AG09309 (cell line): Measurements from ENCODE around the gene ARID4A.

Experiments
- DNase-seq: peaks from one replicate; pipeline ENCODE4 v3.0.0-alpha.2; 2010; ENCODE audit warnings: low read depth
- H3K4me3 ChIP-seq: 2 replicates; pipeline ENCODE4 v1.5.1; 2011; ENCODE audit warnings: mild to moderate bottlenecking, low read depth, low read length, moderate library complexity; ENCODE audit not compliant: control insufficient read depth
- CTCF ChIP-seq: IDR thresholded peaks from 2 replicates; pipeline ENCODE4 v1.5.1; 2011; ENCODE audit warnings: mild to moderate bottlenecking, low read depth, low read length, inconsistent platforms; ENCODE audit not compliant: insufficient read depth, control insufficient read depth; ENCODE audit errors: missing control alignments

The ARID4A gene

GRCh38 chr14:58272588-58273372 is 25.6 kb upstream of the ARID4A start:
- DNase-seq: no peak
- H3K4me3 ChIP-seq: no peak overlapping the region
- no peak for TF ChIP-seq CTCF

- no peak for DNase-seq
- no peak for TF ChIP-seq CTCF
- no peak overlapping the region for H3K4me3 ChIP-seq
These were observed 23.5 kb upstream of the ARID4A start for GRCh38 chr14:58274881-58275280.

GRCh38 chr14:58275527-58276190 is 22.7 kb upstream of the ARID4A start:
- no peak for DNase-seq
- no peak for TF ChIP-seq CTCF
- no peak overlapping the region for H3K4me3 ChIP-seq

GRCh38 chr14:58276208-58276607 is 22.1 kb upstream of the ARID4A start:
- DNase-seq: no peak
- no peak for TF ChIP-seq CTCF
- no peak overlapping the region for H3K4me3 ChIP-seq

GRCh38 chr14:58278177-58278576 is 20.2 kb upstream of the ARID4A start:
- no peak overlapping the region for H3K4me3 ChIP-seq
- DNase-seq: no peak
- TF ChIP-seq CTCF: no peak

GRCh38 chr14:58280954-58281787 is 17.2 kb upstream of the ARID4A start:
- peak; percentile 76 for DNase-seq
- TF ChIP-seq CTCF: no peak

More at GRCh38 chr14:58280954-58281787, 17.2 kb upstream of the ARID4A start:
- H3K4me3 ChIP-seq: no peak overlapping the region
